ENCODE measurements around the gene HIVEP3. TPM values are rescaled to one million over a fixed set of nuclear protein-coding genes. Genes with fewer than 3 reads are reported as not detected.

The HIVEP3 gene
- total RNA-seq, 1 experiment from 2014 or later: 1.4 TPM

DNA sequence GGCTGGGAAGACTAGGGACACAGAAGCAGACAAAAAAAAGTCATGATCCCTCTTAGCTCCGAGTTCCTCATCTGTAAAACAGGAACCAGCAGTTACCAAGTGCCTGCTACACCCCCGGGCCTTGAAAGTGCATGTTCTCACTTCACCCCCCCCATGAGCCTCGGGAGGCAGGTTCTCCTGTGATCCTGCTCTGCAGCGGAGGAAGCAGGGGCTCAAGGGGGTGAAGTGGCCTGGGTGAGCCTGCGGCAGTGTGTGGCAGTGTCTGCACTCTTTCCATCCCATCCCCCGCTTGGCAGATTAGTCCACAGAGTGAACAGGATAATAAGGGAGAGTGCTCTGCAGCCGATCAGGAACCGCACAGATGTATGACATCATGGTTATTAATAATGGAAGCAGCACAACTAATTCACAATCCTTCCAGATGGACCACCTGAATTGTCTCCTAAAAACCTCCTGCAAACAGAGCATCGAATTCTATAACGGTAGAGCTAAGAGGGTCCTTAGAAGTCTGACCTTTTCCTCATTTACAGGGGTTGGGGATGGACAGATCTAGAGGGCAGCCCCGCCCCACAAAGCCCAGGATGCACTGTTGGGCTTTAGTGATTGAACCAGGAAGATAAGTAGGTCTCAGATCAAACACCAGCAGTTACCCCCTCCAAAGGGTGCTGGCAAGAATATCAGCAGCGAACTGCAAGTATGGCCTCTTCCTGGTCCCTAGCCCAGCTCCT is 260.1 kb downstream of the HIVEP3 start:
- H3K27ac Mint-ChIP-seq: peak overlapping the region in 1 of 3 experiments; percentile 44; a peak in 1 of 7 replicates
- TF ChIP-seq, protein P1, sequence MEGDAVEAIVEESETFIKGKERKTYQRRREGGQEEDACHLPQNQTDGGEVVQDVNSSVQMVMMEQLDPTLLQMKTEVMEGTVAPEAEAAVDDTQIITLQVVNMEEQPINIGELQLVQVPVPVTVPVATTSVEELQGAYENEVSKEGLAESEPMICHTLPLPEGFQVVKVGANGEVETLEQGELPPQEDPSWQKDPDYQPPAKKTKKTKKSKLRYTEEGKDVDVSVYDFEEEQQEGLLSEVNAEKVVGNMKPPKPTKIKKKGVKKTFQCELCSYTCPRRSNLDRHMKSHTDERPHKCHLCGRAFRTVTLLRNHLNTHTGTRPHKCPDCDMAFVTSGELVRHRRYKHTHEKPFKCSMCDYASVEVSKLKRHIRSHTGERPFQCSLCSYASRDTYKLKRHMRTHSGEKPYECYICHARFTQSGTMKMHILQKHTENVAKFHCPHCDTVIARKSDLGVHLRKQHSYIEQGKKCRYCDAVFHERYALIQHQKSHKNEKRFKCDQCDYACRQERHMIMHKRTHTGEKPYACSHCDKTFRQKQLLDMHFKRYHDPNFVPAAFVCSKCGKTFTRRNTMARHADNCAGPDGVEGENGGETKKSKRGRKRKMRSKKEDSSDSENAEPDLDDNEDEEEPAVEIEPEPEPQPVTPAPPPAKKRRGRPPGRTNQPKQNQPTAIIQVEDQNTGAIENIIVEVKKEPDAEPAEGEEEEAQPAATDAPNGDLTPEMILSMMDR (conservative IDR thresholded peaks at IDR 0.05): no peak
- Histone ChIP-seq H4K20me1 (ENCODE audit: control insufficient read depth, insufficient read depth, insufficient read length) (no peaks in the 10 kb centered on the region), H3K4me2 (ENCODE audit: insufficient read depth, insufficient read length, low read length) (no peak overlapping the region), H2BK5ac (ENCODE audit: insufficient read length, low read length) (no peak overlapping the region), H3K56ac (ENCODE audit: insufficient read length, low read depth, low read length) (no peak overlapping the region), H3K27me3 (ENCODE audit: insufficient read depth, low read length) (peaks cover 18% of the 10 kb centered on the region; the same call in 1 of the 2 replicates), H3K23me2 (ENCODE audit: insufficient read length, low read depth, low read length, poor library complexity, severe bottlenecking) (no peaks in the 10 kb centered on the region), H3T11ph (ENCODE audit: low read length) (no peak overlapping the region), H3K79me2 (ENCODE audit: insufficient read depth, low read length) (no peaks in the 10 kb centered on the region), H2BK15ac (ENCODE audit: low read depth, low read length) (no peak overlapping the region), H3K4ac (ENCODE audit: low read depth, low read length) (no peak overlapping the region), H4K91ac (ENCODE audit: insufficient read length, low read depth, low read length) (no peak overlapping the region), H3K27ac (ENCODE audit: insufficient read length, low read depth, low read length) (no peak overlapping the region), H3K4me1 (ENCODE audit: insufficient read depth, low read length) (no peaks in the 10 kb centered on the region; the same call in 1 of the 2 replicates), H2AK5ac (ENCODE audit: insufficient read length, low read length) (no peak overlapping the region), H3K79me1 (ENCODE audit: insufficient read depth, low read depth, low read length, poor library complexity, severe bottlenecking) (no peaks in the 10 kb centered on the region), H2BK12ac (ENCODE audit: insufficient read length, low read depth, low read length) (no peak overlapping the region), H4K5ac (ENCODE audit: insufficient read length, low read depth, low read length) (no peak overlapping the region), H3K18ac (ENCODE audit: insufficient read length, low read depth, low read length) (no peak overlapping the region), H2BK120ac (ENCODE audit: low read depth, low read length, poor library complexity, severe bottlenecking) (no peak overlapping the region), H2AFZ (ENCODE audit: low read length) (no peak overlapping the region), H4K8ac (replicated peaks; ENCODE audit: insufficient read length, low read depth, low read length) (no peak overlapping the region), H3K9ac (ENCODE audit: extremely low read depth, insufficient read length, low read length) (no peak overlapping the region), H3K23ac (ENCODE audit: insufficient read length, low read depth, low read length) (no peak overlapping the region), H3K9me3 (ENCODE audit: control insufficient read depth, low read depth, low read length) (no peaks in the 10 kb centered on the region), H2BK20ac (ENCODE audit: low read depth, low read length, poor library complexity, severe bottlenecking) (no peak overlapping the region), H3K14ac (ENCODE audit: insufficient read depth, low read length) (no peak overlapping the region)
- DNase-seq: no peak
- H3K4me3 Mint-ChIP-seq: no peak overlapping the region
- peaks cover 43% of the 10 kb centered on the region for H3K27me3 Mint-ChIP-seq (ENCODE audit: low read depth)
- H3K36me3 Mint-ChIP-seq (ENCODE audit: insufficient read depth in 1 of 3, low read depth in 3 of 3): no peaks in the 10 kb centered on the region
- no peaks in the 10 kb centered on the region for H3K9me3 Mint-ChIP-seq
- no CpG with 5 or more reads among the region's 12 CpGs for WGBS (ENCODE audit: extremely low coverage, insufficient read length, low lambda C conversion rate)
- H3K4me1 Mint-ChIP-seq: peaks cover 13 to 15% of the 10 kb centered on the region in 2 experiments

All from H9 (cell line).